OCI-LY1 (cell line): ENCODE measurements around the gene SMG9.
"Not testable (repeated sequence)": the region's sequence is repeated elsewhere in the genome, so short reads cannot be mapped to it uniquely, and the experiment has no call there.

Experiments
- H2AFZ ChIP-seq: fragments of 200-600 bp; sonication (generic), shearing (Covaris generic); 2 replicates; pipeline ENCODE4 v1.6.0; 2014; ENCODE audit warnings: antibody characterized with exemption, mild to moderate bottlenecking, low read length
- H3F3A ChIP-seq: fragments of 200-600 bp; sonication (generic), shearing (Covaris generic); 2 replicates; pipeline ENCODE4 v1.6.0; 2014; ENCODE audit warnings: mild to moderate bottlenecking, antibody characterized with exemption, low read length, moderate library complexity; ENCODE audit not compliant: insufficient read depth
- H3K27ac ChIP-seq: fragments of 200-600 bp; sonication (generic); 2 replicates; pipeline ENCODE4 v1.5.1; 2014; ENCODE audit warnings: low read length, mixed run types, mild to moderate bottlenecking, low read depth; ENCODE audit not compliant: poor library complexity, severe bottlenecking
- H3K27me3 ChIP-seq: fragments of 200-600 bp; sonication (generic); 2 replicates; pipeline ENCODE4 v1.6.0; 2014; ENCODE audit warnings: antibody characterized with exemption, mild to moderate bottlenecking, low read length, moderate library complexity; ENCODE audit not compliant: insufficient read depth
- H3K36me3 ChIP-seq: fragments of 200-600 bp; sonication (generic); 2 replicates; pipeline ENCODE4 v1.6.1; 2014; ENCODE audit warnings: mild to moderate bottlenecking, antibody characterized with exemption, low read length, moderate library complexity, mixed read lengths; ENCODE audit not compliant: insufficient read depth
- H3K4me1 ChIP-seq: fragments of 200-600 bp; sonication (generic); 2 replicates; pipeline ENCODE4 v1.5.1; 2014; ENCODE audit warnings: mild to moderate bottlenecking, low read length, moderate library complexity; ENCODE audit not compliant: insufficient read depth, severe bottlenecking
- H3K4me2 ChIP-seq: fragments of 200-600 bp; sonication (generic), shearing (Covaris generic); 2 replicates; pipeline ENCODE4 v1.6.1; 2014; ENCODE audit warnings: low read length
- H3K4me3 ChIP-seq: fragments of 200-600 bp; sonication (generic); 2 replicates; pipeline ENCODE4 v1.5.1; 2014; ENCODE audit warnings: low read length, low read depth, mild to moderate bottlenecking, mixed read lengths; ENCODE audit not compliant: poor library complexity, severe bottlenecking
- H3K79me2 ChIP-seq: fragments of 200-600 bp; shearing (Covaris generic); 2 replicates; pipeline ENCODE4 v1.6.1; 2016; ENCODE audit warnings: mixed run types, low read length, mixed read lengths; ENCODE audit not compliant: insufficient read depth
- H3K9ac ChIP-seq: fragments of 200-600 bp; sonication (generic), shearing (Covaris generic); 2 replicates; pipeline ENCODE4 v1.6.1; 2014; ENCODE audit warnings: mild to moderate bottlenecking, low read length, mixed read lengths
- H3K9me2 ChIP-seq: fragments of 200-600 bp; sonication (generic), shearing (Covaris generic); 2 replicates; pipeline ENCODE4 v1.6.1; 2014; ENCODE audit warnings: low read depth, mild to moderate bottlenecking, low read length, mixed read lengths
- H3K9me3 ChIP-seq: fragments of 200-600 bp; shearing (Covaris generic); 2 replicates; pipeline ENCODE4 v1.6.1; 2014; ENCODE audit warnings: low read length, mixed read lengths
- H4K20me1 ChIP-seq: fragments of 200-600 bp; sonication (generic), shearing (Covaris generic); 2 replicates; pipeline ENCODE4 v1.6.0; 2016; ENCODE audit warnings: mild to moderate bottlenecking, low read length; ENCODE audit not compliant: insufficient read depth
- EZH2 ChIP-seq: fragments of 200-600 bp; sonication (generic), shearing (Covaris generic); IDR thresholded peaks from 2 replicates; pipeline ENCODE4 v1.8.0; 2017; ENCODE audit warnings: borderline replicate concordance, mixed run types, mild to moderate bottlenecking, antibody characterized with exemption, low read length, moderate library complexity, mixed read lengths
- TF ChIP-seq, protein P1 (sequence below): fragments of 200-600 bp; sonication (generic), shearing (Covaris generic); IDR thresholded peaks from 2 replicates; pipeline ENCODE4 v1.5.1; 2017; ENCODE audit warnings: mild to moderate bottlenecking, antibody characterized with exemption, low read length, moderate library complexity, mixed read lengths

The SMG9 gene

DNA sequence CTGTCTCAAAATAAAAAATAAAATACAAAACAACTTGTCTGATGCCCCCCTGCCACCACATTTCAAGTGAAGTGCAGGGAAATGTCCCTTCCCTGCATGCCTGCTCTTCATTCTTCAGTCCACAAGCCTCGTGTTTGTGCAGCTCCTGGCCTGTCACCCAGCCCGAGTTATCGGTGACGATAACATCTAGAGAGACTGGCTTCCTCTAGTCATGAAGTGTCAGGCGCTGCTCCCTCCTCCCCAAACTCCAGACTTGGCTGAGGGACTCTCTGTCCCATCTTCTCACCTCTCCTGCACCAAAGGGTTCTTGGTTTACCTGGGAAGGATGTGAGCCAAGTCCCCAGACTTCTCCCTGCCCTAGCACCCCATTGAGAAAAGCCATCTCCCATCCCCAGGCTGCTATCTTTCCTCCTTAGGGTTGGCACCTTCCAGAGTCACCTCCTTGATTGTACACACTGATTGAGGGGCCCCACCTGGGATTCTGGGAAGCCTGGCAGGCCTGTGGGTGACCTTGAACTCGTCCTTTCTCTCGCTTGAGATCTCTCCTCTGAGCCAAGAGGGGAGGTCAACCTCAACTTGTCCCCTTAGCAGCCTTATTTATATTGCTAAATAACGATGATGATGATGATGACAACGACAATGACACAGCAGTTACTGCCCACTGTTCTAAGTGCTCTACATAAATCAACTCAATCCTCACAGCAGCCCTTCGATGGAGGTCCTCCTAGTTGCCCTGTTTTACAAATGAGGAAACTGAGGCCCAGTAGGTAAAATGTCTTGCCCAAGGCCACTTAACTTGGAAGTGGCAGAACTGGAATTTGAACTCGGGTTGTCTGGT lies 71.7 kb downstream of the SMG9 start:
- no peak for TF ChIP-seq EZH2
- TF ChIP-seq, protein P1, sequence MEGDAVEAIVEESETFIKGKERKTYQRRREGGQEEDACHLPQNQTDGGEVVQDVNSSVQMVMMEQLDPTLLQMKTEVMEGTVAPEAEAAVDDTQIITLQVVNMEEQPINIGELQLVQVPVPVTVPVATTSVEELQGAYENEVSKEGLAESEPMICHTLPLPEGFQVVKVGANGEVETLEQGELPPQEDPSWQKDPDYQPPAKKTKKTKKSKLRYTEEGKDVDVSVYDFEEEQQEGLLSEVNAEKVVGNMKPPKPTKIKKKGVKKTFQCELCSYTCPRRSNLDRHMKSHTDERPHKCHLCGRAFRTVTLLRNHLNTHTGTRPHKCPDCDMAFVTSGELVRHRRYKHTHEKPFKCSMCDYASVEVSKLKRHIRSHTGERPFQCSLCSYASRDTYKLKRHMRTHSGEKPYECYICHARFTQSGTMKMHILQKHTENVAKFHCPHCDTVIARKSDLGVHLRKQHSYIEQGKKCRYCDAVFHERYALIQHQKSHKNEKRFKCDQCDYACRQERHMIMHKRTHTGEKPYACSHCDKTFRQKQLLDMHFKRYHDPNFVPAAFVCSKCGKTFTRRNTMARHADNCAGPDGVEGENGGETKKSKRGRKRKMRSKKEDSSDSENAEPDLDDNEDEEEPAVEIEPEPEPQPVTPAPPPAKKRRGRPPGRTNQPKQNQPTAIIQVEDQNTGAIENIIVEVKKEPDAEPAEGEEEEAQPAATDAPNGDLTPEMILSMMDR = no peak
- no peaks in the 10 kb centered on the region for H4K20me1 ChIP-seq
- no peaks in the 10 kb centered on the region for H3K79me2 ChIP-seq
- H3K9me3 ChIP-seq = no peaks in the 10 kb centered on the region
- no peak overlapping the region for H3K4me2 ChIP-seq
- H3K9me2 ChIP-seq = no peaks in the 10 kb centered on the region
- H3K9ac ChIP-seq = no peak overlapping the region
- H3K4me3 ChIP-seq = no peak overlapping the region
- no peak overlapping the region for H3K27ac ChIP-seq
- H2AFZ ChIP-seq = no peak overlapping the region
- no peaks in the 10 kb centered on the region for H3K4me1 ChIP-seq
- no peaks in the 10 kb centered on the region for H3K36me3 ChIP-seq
- H3K27me3 ChIP-seq = no peaks in the 10 kb centered on the region
- H3F3A ChIP-seq = no peaks in the 10 kb centered on the region

DNA sequence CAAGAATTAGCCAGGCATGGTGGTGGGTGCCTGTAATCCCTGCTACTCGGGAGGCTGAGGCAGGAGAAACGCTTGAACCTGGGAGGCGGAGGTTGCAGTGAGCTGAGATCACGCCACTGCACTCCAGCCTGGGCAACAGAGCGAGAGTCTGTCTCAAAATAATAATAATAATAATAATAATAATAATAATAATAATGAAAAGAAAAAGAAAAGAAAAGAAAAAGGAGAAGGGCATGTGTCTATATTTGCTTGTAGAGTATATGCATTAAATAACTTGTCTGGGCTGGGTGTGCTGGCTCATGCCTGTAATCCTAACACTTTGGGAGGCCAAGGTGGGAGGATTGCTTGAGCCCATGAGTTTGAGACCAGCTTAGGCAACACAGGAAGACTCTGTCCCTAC lies 72.5 kb downstream of the SMG9 start:
- H3K27me3 ChIP-seq, H3K9ac ChIP-seq, H3K79me2 ChIP-seq, H3K27ac ChIP-seq, H3K9me3 ChIP-seq, H3K4me2 ChIP-seq, H3K36me3 ChIP-seq, H3K9me2 ChIP-seq, H2AFZ ChIP-seq, H4K20me1 ChIP-seq, H3F3A ChIP-seq, H3K4me1 ChIP-seq, H3K4me3 ChIP-seq: not testable (repeated sequence)

DNA sequence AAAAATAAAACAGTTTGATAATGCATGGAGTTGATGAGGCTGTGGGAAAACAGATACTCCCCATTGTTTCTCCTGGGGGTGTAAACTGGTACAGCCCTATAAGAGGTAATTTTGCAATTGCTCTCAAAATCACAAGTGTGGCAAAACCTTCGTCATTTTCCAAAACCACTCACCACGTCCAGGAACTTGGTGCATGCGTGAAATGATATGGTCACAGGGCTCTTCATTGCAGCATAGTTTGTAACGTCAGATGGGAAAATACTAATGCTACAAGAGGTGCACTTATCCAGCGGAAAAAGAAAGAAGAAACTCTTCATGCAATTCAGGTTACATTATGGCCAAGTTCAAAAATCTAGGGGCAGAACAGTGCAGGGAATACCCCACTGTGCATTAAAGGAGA lies 72.9 kb downstream of the SMG9 start:
- Histone ChIP-seq H2AFZ (no peak overlapping the region), H3K79me2 (no peaks in the 10 kb centered on the region), H3K27me3 (no peaks in the 10 kb centered on the region), H3K27ac (no peak overlapping the region), H3K4me3 (no peak overlapping the region), H4K20me1 (no peaks in the 10 kb centered on the region), H3K9me3 (no peaks in the 10 kb centered on the region), H3K4me1 (no peaks in the 10 kb centered on the region), H3K9me2 (no peaks in the 10 kb centered on the region), H3K4me2 (no peak overlapping the region), H3F3A (no peaks in the 10 kb centered on the region), H3K9ac (no peak overlapping the region), H3K36me3 (no peaks in the 10 kb centered on the region)
- TF ChIP-seq, protein P1 = no peak
- TF ChIP-seq EZH2 = no peak
